CD1c-positive myeloid dendritic cell (primary cell): ENCODE data around the gene ITGB3.

Experiments used
- DNase-seq: peaks from one replicate; pipeline ENCODE4 v3.0.0-alpha.2; 2016; ENCODE audit errors: extremely low spot score

Gene ITGB3

DNA sequence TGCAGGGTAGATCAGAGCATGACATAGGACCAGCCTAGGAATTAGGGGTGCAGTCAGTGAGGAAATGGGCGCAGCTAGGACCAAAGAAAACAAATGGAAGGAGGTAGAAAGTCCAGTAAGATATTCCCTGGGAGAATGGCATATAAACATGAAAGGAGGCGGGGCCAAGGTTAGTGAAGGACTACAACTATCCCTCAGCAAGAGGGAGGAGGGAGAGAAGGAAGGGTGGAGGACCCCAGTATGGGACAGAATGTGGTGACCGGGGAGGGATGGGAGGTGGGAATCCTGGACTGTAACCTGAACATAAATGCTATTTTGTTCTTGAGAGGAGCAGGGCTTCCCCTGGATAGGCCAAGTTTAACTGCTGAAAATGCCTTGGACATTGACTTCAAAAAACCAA lies 22.8 kb downstream of the ITGB3 start:
- no peak for DNase-seq

GRCh38 chr17:47276868-47277267 lies 23.2 kb downstream of the ITGB3 start:
- no peak for DNase-seq

DNA sequence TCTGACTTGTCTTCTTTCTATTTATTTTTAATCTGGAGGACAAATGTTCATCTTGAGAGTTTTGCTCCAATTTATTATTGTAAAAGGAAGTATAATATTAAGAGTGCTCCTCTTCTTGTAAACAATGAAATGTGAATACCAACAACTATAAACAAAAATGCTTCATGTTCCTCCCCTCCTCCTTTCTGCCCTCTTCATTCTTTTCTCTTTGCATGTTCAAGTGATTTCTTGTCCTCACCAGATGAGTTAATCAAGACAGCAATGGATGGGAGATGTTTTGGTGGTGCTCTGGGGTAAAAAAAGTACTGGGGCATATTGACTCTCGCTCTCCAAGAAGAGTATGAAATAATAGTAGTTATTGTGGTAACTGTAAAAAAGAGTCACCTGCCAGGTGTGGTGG lies 24.3 kb downstream of the ITGB3 start:
- DNase-seq: no peak

DNA sequence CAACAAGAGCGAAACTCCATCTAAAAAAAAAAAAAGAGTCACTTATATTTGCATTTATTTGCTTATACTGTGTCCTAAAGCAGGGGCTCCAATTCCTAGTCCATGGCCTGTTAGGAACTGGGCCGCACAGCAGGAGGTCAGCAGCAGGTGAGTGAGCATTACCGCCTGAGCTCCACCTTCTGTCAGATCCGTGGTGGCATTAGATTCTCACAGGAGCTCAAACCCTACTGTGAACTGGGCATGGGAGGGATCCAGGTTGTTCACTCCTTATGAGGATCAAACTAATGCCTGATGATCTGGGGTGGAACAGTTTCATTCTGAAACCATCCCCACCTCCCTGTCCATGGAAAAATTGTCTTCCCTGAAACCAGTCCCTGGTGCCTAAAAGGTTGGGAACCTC lies 24.9 kb downstream of the ITGB3 start:
- no peak for DNase-seq

DNA sequence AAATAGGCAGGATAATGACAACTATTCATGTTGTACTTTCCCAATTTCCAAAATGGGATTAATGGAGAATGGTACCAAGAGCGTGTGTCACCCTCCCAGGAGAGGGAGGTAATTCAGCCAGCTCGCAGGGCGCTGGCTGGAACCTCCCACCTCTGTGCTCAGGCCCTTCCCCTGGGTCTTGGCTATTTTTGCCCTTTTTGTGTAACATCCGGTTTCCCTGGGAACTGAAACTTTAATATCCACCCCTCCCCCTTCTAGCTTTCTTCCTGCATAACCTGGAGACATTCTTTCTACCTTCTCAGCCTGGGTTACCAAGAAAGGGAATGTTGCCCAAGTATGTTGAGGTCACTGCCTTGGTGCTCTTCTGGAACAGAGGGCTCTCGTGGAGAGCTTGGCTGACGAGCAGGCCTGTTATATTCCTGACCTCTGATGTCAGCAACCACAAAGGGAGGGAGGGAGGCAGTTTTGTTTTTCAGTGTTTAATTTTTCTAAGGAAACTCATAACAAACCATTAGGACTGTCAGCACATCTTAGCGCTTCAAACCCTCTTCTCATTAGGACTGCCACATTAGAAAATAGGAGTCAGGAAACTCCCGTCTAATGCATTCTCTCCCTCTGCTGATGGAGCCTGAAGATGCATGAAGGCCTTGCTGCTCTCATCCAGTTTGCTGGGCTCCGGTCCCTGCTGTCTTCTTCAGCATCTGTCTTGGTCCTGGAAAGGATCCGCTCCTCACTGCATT lies 25.6 kb downstream of the ITGB3 start:
- DNase-seq: peak; percentile 88

DNA sequence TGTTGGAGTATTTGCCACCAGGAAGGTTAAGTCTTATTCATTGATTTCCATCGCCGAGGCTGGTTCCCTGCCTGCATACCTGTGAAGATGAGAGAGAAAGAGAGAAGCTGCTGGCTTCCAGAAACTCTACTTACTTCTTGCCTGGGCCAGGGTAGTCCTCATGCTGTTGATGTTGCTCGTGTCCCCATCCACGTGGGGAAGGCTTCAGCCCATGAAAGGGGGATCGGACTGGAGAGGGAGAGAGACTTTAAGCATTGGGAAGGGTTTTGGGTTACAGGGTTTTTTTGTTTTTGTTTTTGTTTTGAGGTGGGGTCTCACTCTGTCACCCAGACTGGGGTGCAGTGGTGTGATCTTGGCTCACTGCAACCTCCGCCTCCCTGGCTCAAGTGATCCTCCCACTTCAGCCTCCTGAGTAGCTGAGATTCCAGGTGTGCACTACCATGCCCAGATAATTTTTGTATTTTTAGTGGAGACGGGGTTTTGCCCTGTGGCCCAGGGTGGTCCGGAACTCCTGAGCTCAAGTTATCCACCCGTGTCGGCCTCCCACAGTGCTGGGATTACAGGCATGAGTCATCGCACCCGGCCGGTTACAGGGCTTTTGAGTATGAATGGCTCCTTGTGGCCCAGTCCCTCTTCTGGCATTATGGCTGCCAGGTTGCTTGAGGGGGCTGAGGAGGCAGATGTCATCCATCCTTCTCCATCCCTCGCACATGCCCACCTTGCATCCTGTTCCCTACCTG lies 26.6 kb downstream of the ITGB3 start:
- DNase-seq: no peak

- peak; percentile 25 for DNase-seq
Measured at GRCh38 chr17:47281216-47281615, 27.6 kb downstream of the ITGB3 start.

GRCh38 chr17:47285003-47285402 lies 31.4 kb downstream of the ITGB3 start:
- no peak for DNase-seq

DNA sequence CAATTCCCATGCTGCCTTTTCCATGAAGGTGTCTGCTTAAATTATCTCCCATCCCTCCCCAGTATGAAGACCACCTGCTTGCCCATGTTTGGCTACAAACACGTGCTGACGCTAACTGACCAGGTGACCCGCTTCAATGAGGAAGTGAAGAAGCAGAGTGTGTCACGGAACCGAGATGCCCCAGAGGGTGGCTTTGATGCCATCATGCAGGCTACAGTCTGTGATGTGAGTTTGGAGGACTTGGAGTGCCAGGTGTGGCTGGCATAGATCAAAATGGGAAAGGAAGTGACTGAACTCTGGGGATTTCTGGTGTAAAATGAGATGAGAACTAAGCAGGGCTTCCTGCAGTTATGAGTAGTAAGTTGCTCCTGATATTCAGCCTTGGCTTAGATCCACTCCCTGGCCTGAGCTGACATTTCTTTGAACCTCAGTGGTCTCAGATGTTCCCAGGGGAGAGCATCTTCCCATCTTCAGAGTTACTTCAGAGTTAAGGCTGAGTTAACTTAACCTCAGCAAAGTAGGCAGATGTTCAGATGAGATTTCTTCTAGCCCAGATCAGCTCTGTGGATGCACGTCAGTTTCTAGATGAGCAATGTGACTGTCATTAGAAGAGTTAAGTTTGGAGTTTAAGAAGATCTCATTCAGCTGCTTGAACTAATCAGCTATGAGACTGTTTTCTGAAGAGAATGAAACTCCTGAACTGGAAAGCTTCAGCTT lies 32.7 kb downstream of the ITGB3 start:
- DNase-seq: no peak

DNA sequence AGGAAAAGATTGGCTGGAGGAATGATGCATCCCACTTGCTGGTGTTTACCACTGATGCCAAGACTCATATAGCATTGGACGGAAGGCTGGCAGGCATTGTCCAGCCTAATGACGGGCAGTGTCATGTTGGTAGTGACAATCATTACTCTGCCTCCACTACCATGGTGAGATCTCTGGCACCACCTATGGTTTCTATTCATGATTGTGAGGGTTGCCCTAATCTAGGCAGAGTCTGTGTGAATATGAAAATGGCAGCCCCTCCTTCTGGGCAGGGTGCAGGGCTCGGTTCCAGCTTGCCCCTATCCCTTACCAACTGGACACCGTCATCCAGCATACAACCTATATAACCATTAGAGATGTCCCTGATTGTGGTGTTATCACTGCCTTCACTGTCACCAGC lies 33.4 kb downstream of the ITGB3 start:
- no peak for DNase-seq

DNA sequence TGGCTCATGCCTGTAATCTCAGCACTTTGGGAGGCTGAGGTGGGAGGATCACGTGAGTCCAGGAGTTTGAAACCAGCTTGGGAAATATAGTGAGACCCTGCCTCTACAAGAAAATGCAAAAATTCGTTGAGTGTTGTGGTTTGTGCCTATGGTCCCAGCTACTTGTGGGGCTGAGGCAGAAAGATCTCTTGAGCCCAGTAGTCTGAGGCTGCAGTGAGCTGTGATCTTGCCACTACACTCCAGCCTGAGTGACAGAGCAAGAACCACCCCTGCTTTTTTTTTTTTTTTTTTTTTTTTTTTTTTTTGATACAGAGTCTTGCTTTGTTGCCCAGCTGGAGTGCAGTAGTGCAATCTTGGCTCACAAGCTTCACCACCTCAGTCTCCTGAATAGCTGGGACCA lies 34.0 kb downstream of the ITGB3 start:
- no peak for DNase-seq

DNA sequence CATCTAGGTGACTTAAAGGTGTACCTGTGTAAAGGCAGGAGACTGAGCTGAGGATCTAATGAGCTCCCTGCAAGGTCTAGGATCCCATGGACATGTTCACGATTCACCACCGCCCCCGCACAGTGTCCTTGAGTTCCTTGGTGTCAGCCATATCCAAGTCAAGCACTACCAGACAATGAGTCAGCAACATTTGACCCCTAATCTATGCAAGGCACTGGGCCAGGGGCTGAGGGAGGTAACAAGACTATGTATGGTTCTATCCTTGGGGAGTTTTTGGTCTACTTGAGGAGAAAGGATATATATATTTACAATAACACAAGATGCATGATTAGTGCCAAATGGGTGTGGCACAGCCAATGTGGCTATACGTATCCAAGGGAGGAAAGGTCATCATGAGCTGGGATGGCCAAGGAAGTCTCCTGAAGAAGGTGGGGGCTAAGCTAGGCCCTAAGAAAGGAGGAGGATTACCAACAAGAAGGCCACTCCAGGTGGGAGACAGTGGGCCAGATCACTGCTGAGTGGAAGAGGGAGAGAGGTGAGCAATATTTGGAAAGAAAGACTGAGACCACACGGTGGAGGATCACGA lies 35.0 kb downstream of the ITGB3 start:
- no peak for DNase-seq

DNA sequence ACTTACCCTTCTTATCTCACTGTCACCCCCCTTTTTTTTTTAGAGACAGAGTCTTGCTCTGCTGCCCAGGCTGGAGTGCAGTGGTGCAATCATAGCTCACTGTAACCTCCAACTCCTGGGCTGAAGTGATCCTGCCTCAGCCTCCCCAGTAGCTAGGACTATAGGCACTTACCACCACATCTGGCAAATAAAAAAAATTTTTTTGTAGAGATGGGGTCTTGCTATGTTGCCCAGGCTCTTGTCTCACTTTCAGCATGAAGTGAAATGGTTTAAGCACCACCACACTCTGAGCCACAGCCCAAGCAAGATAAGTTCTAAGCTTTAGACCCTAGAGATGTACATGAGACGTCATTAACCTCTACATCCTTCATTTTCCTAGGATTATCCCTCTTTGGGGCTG lies 35.7 kb downstream of the ITGB3 start:
- DNase-seq: no peak

- DNase-seq: no peak
Measured at GRCh38 chr17:47290870-47291241, 37.2 kb downstream of the ITGB3 start.

GRCh38 chr17:47291242-47291873 lies 37.7 kb downstream of the ITGB3 start:
- DNase-seq: no peak

GRCh38 chr17:47292206-47292605 lies 38.6 kb downstream of the ITGB3 start:
- DNase-seq: no peak

- DNase-seq: no peak
Measured at GRCh38 chr17:47295037-47295873, 41.6 kb downstream of the ITGB3 start.

GRCh38 chr17:47295874-47296255 lies 42.2 kb downstream of the ITGB3 start:
- DNase-seq: no peak

GRCh38 chr17:47297661-47298400 lies 44.2 kb downstream of the ITGB3 start:
- DNase-seq: no peak

DNA sequence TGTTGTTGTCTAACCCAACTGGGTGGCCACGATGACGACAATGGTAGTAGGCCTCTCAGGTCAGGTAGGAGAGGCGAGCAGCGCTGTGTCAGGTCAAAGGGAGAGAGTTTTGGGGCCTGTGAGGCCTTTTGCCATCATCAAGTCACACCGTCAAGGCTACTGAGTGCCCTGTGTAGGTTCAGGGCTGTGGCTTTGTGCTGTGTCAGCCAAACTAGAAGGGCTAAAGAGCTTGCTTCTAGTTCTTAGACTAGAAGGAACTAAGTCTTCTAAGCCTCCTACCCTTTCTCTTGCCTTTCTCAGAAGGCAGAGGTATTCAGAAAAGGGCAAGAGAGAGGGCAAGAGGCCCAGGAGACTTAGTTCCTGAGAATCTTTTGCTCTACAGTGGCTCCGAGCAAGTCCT lies 45.1 kb downstream of the ITGB3 start:
- no peak for DNase-seq
